Measurements from ENCODE around the gene PCDH15. TPM values are rescaled to one million over a fixed set of nuclear protein-coding genes. Genes with fewer than 3 reads are reported as not detected.

The PCDH15 gene
- total and polyA plus RNA-seq, 2 of the 8 experiments (the other 6 are each of a cell fraction or from before 2014, with no cell fraction given), result 0.11 TPM; not detected in 1

DNA sequence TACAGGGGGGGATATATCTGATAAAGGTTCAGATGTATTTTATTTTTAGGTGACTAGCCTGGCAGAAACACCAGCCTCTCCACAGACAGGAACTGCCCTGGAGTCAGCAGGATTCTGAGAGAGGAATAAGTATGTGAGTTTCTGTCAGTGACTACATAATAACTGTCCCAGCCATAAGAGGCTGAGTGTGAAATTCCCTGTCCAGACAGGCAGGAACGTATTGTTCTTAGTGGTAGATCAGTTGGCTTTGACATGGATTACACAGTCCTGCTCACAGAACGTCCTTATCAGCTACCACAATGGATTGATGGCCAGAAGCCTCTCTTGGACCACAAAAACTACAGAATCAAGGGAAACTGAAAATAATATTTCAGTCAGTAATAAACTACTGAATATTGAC is 709.8 kb downstream of the PCDH15 start:
- FAIRE-seq (no peak), DNase-seq (ENCODE audit: low read depth in 1 of 2, low spot score in 2 of 2) (no peak)
- no peak overlapping the region for H4K91ac ChIP-seq (replicated peaks; ENCODE audit: insufficient read length, low read length)
- H3K4me2 ChIP-seq (ENCODE audit: insufficient read depth in 1 of 2, low read depth in 2 of 2, low read length in 2 of 2), result no peak overlapping the region
- no peaks in the 10 kb centered on the region for H3K79me1 ChIP-seq (ENCODE audit: low read depth, low read length)
- H2BK12ac ChIP-seq (ENCODE audit: low read depth, low read length), result no peak overlapping the region
- H2BK15ac ChIP-seq (ENCODE audit: low read length), result no peak overlapping the region
- WGBS, 2 experiments (ENCODE audit: extremely low coverage in 1 of 2, insufficient coverage in 1 of 2, insufficient read length in 1 of 2, insufficient replicate concordance in 2 of 2, low coverage in 1 of 2, low lambda C conversion rate in 2 of 2, missing lambda C conversion rate in 1 of 2), result 89% methylated on average over 2 of the region's 2 CpGs; no CpG with 5 or more reads in 1 of the 2 experiments
- H3K23me2 ChIP-seq (ENCODE audit: low read depth, low read length), result no peaks in the 10 kb centered on the region
- no peaks in the 10 kb centered on the region for H4K20me1 ChIP-seq (replicated peaks in 1 of 2; ENCODE audit: control insufficient read depth in 1 of 2, insufficient read depth in 2 of 2, low read length in 2 of 2)
- H2BK5ac ChIP-seq (ENCODE audit: low read depth, low read length), result no peak overlapping the region
- no peak overlapping the region for H4K5ac ChIP-seq (ENCODE audit: insufficient read length, low read depth, low read length)
- H2AK5ac ChIP-seq (ENCODE audit: low read depth, low read length), result no peak overlapping the region
- H3K36me3 ChIP-seq (ENCODE audit: control insufficient read depth in 2 of 4, insufficient read depth in 4 of 4, low read length in 3 of 4), result no peaks in the 10 kb centered on the region
- no peak overlapping the region; the same call in 1 of the 2 replicates for H2AFZ ChIP-seq (ENCODE audit: low read length)
- CTCF ChIA-PET (ENCODE audit: partially characterized antibody), result no interaction called here
- H3K27me3 ChIP-seq (replicated peaks in 1 of 4; ENCODE audit: control insufficient read depth in 3 of 4, extremely low read depth in 1 of 4, insufficient read depth in 3 of 4, low read length in 3 of 4), result no peaks in the 10 kb centered on the region
- no peak overlapping the region for H3K14ac ChIP-seq (ENCODE audit: insufficient read length)
- H3K27ac ChIP-seq (ENCODE audit: low read depth, low read length), result no peak overlapping the region
- no peak overlapping the region for H3K9ac ChIP-seq (replicated peaks in 1 of 4; ENCODE audit: extremely low read depth in 1 of 4, low read depth in 3 of 4, low read length in 3 of 4)
- H3K56ac ChIP-seq (replicated peaks; ENCODE audit: insufficient read length, low read depth, low read length), result no peak overlapping the region
- POLR2A ChIA-PET (ENCODE audit: partially characterized antibody), result no interaction called here
- no peaks in the 10 kb centered on the region for H3K4me1 ChIP-seq (replicated peaks in 1 of 4; ENCODE audit: control insufficient read depth in 3 of 4, insufficient read depth in 4 of 4, low read length in 3 of 4)
- no peaks in the 10 kb centered on the region for H3K9me3 ChIP-seq (ENCODE audit: insufficient read depth in 2 of 2, low read depth in 1 of 2, low read length in 1 of 2)
- no peaks in the 10 kb centered on the region for H3K79me2 ChIP-seq (ENCODE audit: control insufficient read depth in 1 of 2, insufficient read depth in 2 of 2, low read length in 2 of 2)
- no peak overlapping the region for H4K8ac ChIP-seq (ENCODE audit: extremely low read depth, insufficient read depth, low read length)
- no peak overlapping the region for H3K23ac ChIP-seq (ENCODE audit: insufficient read length)
- no peak overlapping the region for H3K4me3 ChIP-seq (ENCODE audit: extremely low read depth in 1 of 4, insufficient read depth in 2 of 4, low read depth in 3 of 4, low read length in 4 of 4)
- no peak overlapping the region for H3K18ac ChIP-seq (ENCODE audit: extremely low read depth, low read length)
- no peak overlapping the region for H2BK20ac ChIP-seq (ENCODE audit: low read length)
- no peak overlapping the region for H3K4ac ChIP-seq (replicated peaks; ENCODE audit: insufficient read length, low read depth, low read length)
- no peak overlapping the region for H2BK120ac ChIP-seq (replicated peaks; ENCODE audit: low read depth, low read length)
- TF ChIP-seq, protein P1, sequence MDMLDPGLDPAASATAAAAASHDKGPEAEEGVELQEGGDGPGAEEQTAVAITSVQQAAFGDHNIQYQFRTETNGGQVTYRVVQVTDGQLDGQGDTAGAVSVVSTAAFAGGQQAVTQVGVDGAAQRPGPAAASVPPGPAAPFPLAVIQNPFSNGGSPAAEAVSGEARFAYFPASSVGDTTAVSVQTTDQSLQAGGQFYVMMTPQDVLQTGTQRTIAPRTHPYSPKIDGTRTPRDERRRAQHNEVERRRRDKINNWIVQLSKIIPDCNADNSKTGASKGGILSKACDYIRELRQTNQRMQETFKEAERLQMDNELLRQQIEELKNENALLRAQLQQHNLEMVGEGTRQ (IDR thresholded peaks at IDR 0.05; ENCODE audit: low read length), result no peak
- no peak for TF ChIP-seq RXRA (IDR thresholded peaks at IDR 0.05; ENCODE audit: insufficient read depth, low read depth, low read length)
- no peak for TF ChIP-seq EZH2 (IDR thresholded peaks at IDR 0.05; ENCODE audit: low read depth, low read length, severe bottlenecking)
- TF ChIP-seq KDM4A (IDR thresholded peaks at IDR 0.05; ENCODE audit: low read depth, low read length, severe bottlenecking), result no peak
- no peak for TF ChIP-seq TEAD4 (IDR thresholded peaks at IDR 0.05; ENCODE audit: low read depth, low read length)
- no peak for TF ChIP-seq TAF1 (IDR thresholded peaks at IDR 0.05; ENCODE audit: low read depth, low read length)
- TF ChIP-seq HDAC6 (IDR thresholded peaks at IDR 0.05; ENCODE audit: low read depth, low read length), result no peak
- TF ChIP-seq SP4 (IDR thresholded peaks at IDR 0.05; ENCODE audit: low read length), result no peak
- no peak for TF ChIP-seq EGR1 (IDR thresholded peaks at IDR 0.05; ENCODE audit: borderline replicate concordance, low read depth, low read length)
- no peak for TF ChIP-seq POLR2AphosphoS5 (IDR thresholded peaks at IDR 0.05; ENCODE audit: low read depth, low read length)
- no peak for TF ChIP-seq PHF8 (conservative IDR thresholded peaks at IDR 0.05; ENCODE audit: low read depth, low read length)
- no peak for TF ChIP-seq JUN (IDR thresholded peaks at IDR 0.05; ENCODE audit: low read depth, low read length)
- no peak for TF ChIP-seq CHD1 (IDR thresholded peaks at IDR 0.05; ENCODE audit: low read depth, low read length)
- no peak for TF ChIP-seq GABPA (IDR thresholded peaks at IDR 0.05; ENCODE audit: borderline replicate concordance, insufficient read depth, low read length)
- TF ChIP-seq GTF2F1 (IDR thresholded peaks at IDR 0.05; ENCODE audit: borderline replicate concordance, low read depth, low read length), result no peak
